NT2/D1 (cell line): ENCODE measurements around the gene TAS2R13.

Experiments
- SUZ12 ChIP-seq: IDR thresholded peaks from 2 replicates; pipeline ENCODE4 v1.6.1; 2011; ENCODE audit not compliant: insufficient read length, insufficient read depth; ENCODE audit errors: extremely low read depth
- YY1 ChIP-seq: IDR thresholded peaks from 2 replicates; pipeline ENCODE4 v1.6.1; 2011; ENCODE audit not compliant: insufficient read length, insufficient read depth
- ZNF274 ChIP-seq: IDR thresholded peaks from 2 replicates; pipeline ENCODE4 v1.6.1; 2011; ENCODE audit warnings: mild to moderate bottlenecking, low read depth, low read length

DNA sequence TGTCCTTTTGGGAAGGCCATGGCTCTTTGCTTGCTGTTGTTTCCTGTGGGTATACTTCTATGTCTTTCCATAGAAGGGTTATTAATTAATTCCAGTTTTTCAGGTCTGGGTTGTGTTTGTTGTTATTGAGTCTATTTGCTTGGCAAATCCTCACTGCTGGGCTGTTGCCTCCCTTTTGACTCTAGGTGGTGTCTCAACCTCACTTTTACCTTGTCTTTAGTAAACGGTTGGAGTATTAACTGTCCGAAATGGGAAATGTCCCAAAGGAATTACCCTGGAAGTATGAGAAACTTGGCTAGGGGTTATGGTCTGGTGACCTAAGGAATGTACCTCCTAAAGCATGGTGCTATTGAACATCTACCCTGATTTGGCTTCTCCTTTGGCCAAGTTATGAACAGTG is 42.0 kb downstream of the TAS2R13 start:
- TF ChIP-seq ZNF274 (no peak), YY1 (no peak), SUZ12 (no peak)
